ENCODE data around the gene COPS7A.

Gene COPS7A

GRCh38 chr12:6763380-6763779, 39.5 kb downstream of the COPS7A start:
- H3K4me3 ChIP-seq (ENCODE audit: low read depth, low read length): no peak overlapping the region
- no peak for TF ChIP-seq CTCF (IDR thresholded peaks at IDR 0.05; ENCODE audit: low read depth, low read length, missing control alignments)
- no peak for DNase-seq (ENCODE audit: low read depth)

GRCh38 chr12:6764011-6764828, 40.4 kb downstream of the COPS7A start:
- DNase-seq (ENCODE audit: low read depth): peak; percentile 93
- TF ChIP-seq CTCF (IDR thresholded peaks at IDR 0.05; ENCODE audit: low read depth, low read length, missing control alignments): no peak
- peak overlapping the region; percentile 26 for H3K4me3 ChIP-seq (ENCODE audit: low read depth, low read length)

GRCh38 chr12:6765048-6765633, 41.3 kb downstream of the COPS7A start:
- H3K4me3 ChIP-seq (ENCODE audit: low read depth, low read length): peak overlapping the region; percentile 66
- no peak for TF ChIP-seq CTCF (IDR thresholded peaks at IDR 0.05; ENCODE audit: low read depth, low read length, missing control alignments)
- no peak for DNase-seq (ENCODE audit: low read depth)

- TF ChIP-seq CTCF (IDR thresholded peaks at IDR 0.05; ENCODE audit: low read depth, low read length, missing control alignments): no peak
- no peak for DNase-seq (ENCODE audit: low read depth)
- H3K4me3 ChIP-seq (ENCODE audit: low read depth, low read length): peak within 1 kb of the TSS; percentile 66
Observed at GRCh38 chr12:6765634-6766581, 42.1 kb downstream of the COPS7A start, which contains the start of gene PTMS. Gene PTMS (plus strand): TSS chr12:6766363. CDS start chr12:6766706, 343 bp downstream.

- H3K4me3 ChIP-seq (ENCODE audit: low read depth, low read length): peak overlapping the region; percentile 66
- peak; percentile 64 for TF ChIP-seq CTCF (IDR thresholded peaks at IDR 0.05; ENCODE audit: low read depth, low read length, missing control alignments)
- no peak for DNase-seq (ENCODE audit: low read depth)
Observed at GRCh38 chr12:6766651-6767349, 43.0 kb downstream of the COPS7A start.
